CD4-positive, alpha-beta T cell treated with Interleukin-1 beta for 1 hour (primary cell): ENCODE measurements around the gene SHISA4.
"Not testable (repeated sequence)": the region's sequence is repeated elsewhere in the genome, so short reads cannot be mapped to it uniquely, and the experiment has no call there.

Source experiments
- DNase-seq, 2 donors: peaks; one replicate each; pipeline ENCODE4 v3.0.0-alpha.2; 2020 to 2022

Gene SHISA4

DNA sequence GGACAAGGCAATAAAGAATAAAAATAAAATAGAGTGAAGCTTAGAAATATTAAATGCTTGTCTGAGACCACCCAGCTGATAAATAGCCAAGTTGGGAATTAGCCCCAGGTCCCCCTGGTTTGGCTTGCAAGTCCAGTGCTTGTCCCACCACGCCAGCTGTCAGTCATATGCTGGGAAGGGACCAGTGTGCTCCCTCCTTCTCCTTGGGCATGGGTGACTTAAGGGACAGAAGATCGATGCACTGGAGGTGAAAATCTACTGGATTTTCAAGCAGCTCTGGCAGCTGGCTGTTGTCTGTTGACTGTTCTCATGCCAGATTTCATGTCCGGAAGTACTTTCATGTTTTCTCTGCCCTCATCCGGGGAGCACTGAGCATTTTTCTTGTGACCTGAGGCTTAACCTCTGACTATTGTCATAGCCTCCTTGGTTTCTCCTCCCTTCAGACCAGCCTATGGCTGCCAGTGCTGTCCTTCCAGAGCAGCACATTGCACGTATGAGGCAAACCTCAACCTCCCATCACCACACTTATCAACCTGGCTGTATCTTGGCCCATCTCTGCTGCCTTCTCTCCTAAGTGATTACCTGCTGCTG lies 45.2 kb downstream of the SHISA4 start:
- no peak for DNase-seq

DNA sequence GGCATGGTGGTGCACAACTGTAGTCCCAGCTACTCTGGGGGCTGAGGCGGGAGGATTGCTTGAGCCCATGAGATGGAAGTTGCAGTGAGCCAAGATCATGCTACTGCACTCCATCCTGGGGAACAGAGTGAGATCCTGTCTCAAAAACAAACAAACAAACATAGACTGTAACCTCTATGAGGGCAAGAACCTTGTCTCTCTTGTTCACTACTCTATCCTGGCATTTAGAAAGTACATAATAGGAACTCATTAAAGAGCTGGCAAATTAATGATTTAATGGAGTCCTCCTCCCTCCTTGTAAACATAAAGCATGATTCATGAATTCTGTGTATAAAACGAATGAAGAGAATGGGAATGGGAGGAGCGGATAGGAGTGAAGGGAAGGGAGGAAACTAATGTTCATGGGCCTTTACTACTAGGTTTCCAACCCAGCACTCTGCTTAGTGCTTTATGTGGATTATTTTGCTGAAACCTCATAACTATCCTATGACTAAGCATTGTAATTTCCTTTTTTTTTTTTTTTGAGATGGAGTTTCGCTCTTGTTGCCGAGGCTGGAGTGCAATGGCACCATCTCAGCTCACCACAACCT lies 49.0 kb downstream of the SHISA4 start:
- DNase-seq = no peak

DNA sequence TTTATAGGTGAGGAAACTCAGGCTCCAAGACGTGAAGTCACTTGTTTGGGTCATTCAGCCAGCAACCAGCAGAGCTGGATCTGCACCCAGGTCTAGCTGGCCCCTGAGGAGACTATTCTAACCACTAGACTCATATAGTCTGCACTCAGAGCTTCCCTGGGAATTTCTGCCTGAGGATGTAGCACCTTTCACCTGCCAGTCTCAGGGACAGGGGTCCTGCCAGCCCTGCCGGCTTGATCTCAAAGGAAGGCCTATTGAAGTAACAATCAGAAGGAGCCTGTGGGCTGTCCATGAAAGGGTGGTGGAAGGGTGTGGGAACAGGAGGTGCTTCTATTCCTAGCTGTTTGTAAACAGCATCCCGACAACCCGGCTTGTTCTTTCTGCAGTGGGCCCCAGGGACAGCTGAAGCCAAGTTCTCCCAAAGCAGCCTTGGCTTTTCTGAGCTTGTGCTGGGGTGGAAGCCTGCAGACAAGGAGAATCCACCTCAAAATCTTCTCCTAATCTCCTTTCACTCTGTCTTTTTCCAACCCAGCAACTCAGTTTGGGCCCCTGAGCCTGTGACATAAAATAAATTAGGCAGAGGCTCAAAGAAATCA lies 49.8 kb downstream of the SHISA4 start:
- DNase-seq = no peak

DNA sequence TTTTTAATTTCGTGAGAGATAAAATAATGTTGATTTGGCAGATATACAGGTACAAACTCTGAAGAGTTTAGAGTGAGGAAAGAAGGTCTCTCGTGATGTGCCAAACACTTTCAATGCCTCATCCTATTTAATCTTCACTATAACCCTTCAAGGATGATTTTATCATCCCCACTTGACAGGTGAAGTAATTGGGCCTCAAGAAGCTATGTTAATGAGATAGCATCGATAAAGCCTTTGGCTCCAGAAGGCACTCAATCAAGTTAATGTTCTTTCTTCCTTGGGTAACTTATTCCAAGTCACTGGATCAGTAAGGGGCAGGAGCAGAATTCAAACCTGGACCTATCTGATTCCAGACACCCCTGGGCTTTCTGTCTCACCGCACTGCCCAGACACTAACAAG lies 50.5 kb downstream of the SHISA4 start:
- DNase-seq = no peak

DNA sequence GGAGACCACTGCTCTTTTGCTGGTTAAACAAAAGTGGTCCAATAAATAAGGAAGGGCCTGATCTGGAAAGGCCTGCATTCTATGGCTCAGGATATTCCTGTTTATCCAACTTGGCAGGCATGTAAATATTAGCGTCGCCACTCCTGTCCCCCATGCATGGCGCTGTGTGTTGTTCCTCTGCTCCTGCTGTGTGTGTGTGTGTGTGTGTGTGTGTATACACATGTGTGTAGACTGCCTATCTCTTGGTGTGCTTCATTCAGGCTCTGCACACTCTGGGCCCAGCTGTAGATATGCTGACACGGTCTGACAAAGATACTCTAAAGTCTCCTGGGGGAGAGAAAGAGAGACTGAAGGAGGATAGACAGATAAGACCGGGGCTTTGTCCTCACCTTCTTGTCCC lies 50.9 kb downstream of the SHISA4 start:
- no peak for DNase-seq

DNA sequence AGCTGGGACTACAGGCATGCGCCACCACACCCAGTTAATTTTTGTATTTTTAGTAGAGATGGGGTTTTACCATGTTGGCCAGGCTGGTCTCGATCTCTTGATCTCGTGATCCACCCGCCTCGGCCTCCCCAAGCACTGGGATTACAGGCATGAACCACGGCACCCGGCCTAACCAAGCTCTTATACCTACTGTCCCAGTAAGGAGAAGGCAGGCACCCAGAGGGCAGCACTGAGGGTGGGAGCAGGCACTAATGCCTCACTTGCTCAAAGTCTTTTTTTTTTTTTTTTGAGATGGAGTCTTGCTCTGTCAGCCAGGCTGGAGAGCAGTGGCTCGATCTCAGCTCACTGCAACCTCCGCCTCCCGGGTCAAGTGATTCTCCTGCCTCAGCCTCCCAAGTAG lies 51.6 kb downstream of the SHISA4 start:
- not testable (repeated sequence) for DNase-seq

DNA sequence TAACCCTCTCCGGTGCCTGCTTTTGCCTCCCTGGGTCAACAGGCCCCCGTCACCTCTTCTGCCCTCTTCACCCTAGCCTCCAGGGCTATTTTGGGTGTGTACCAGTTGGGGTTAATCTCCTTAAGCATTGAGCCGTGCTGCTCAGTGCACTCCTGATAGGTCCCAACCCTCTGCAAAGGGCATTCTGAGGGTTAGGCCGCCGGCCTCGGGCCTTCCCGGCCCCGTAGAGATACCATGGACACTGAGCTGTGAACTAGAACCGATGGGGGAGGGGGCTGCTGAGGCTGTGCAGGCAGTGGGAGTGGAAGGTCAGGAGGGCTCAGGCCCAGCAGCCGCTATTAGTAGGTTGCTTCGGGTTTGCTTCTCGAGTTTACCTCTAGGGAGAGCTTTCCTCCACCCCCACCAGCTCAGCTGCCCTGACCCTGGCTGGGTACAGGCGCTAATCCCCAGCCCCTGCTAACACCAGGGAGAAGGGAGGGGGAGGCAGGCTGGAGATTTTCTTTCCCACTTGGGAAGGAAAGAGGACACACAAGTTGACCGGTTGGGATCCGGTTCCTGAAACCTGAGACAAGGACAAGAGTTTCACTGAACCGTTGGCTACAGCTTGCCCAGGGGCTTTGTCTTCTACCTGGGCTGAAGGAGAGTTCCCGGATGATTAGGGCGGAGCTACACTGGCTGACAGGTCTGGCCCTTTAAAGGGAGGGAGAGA lies 52.9 kb downstream of the SHISA4 start:
- DNase-seq = no peak

DNA sequence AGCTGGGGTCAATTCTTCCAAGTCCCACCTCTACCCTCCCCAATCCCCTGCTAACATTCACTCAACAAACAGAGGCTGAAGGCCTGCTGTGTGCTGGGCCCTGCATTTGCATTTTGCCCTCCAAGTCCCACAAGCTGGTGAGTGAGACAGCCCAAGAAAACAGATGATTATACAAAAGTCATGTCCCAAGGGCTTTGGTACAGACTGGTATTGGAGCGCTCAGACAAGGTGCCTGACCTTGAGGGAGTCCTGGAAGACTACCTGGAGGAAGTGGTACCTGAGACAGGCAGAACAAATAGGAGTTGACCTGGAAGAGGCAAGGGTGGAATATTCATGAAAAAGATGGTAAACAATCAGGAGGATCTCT lies 53.4 kb downstream of the SHISA4 start:
- no peak for DNase-seq
